Measurements from ENCODE around the gene ARHGAP22.
A peak's percentile ranks its signal among the peaks of the same experiment; 100 is the strongest.

The ARHGAP22 gene

DNA sequence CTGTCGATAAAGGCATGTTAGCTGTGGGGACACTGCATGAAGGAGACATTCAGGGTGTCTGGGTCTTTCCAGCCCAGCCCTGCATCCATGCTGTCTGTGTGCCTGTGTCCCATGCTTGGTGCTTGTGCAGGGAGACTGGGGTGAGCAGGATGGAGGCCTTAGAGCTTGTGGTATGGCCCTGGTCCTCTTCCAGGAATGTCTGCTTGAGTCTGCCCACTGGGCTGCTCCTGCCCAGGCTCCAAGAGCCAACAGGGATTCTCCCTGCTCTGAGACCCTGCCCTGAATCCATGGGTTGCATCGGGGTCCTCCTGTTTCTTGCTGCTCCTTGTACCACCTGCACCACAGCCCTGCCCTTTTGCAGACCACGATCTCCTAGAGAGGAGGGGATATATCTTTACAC lies 31.4 kb upstream of the ARHGAP22 start:
- intact Hi-C loops (cut with DNase I; ENCODE audit: low total_unique reads): no loop called here
- Histone ChIP-seq H3K4me1 (peaks cover 0 to 24% (median 18%) of the 10 kb centered on the region in 4 donors), H3K27ac (no peak overlapping the region), H3K9me3 (peaks cover 0 to 9% (median 0%) of the 10 kb centered on the region in 3 donors), H3K4me3 (no peak overlapping the region), H3K36me3 (no peaks in the 10 kb centered on the region), H3K27me3 (no peaks in the 10 kb centered on the region)
- TF ChIP-seq, protein P1, sequence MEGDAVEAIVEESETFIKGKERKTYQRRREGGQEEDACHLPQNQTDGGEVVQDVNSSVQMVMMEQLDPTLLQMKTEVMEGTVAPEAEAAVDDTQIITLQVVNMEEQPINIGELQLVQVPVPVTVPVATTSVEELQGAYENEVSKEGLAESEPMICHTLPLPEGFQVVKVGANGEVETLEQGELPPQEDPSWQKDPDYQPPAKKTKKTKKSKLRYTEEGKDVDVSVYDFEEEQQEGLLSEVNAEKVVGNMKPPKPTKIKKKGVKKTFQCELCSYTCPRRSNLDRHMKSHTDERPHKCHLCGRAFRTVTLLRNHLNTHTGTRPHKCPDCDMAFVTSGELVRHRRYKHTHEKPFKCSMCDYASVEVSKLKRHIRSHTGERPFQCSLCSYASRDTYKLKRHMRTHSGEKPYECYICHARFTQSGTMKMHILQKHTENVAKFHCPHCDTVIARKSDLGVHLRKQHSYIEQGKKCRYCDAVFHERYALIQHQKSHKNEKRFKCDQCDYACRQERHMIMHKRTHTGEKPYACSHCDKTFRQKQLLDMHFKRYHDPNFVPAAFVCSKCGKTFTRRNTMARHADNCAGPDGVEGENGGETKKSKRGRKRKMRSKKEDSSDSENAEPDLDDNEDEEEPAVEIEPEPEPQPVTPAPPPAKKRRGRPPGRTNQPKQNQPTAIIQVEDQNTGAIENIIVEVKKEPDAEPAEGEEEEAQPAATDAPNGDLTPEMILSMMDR (IDR thresholded peaks at IDR 0.05): no peak
- peak in 1 of 2 donors; percentile 39 for DNase-seq

DNA sequence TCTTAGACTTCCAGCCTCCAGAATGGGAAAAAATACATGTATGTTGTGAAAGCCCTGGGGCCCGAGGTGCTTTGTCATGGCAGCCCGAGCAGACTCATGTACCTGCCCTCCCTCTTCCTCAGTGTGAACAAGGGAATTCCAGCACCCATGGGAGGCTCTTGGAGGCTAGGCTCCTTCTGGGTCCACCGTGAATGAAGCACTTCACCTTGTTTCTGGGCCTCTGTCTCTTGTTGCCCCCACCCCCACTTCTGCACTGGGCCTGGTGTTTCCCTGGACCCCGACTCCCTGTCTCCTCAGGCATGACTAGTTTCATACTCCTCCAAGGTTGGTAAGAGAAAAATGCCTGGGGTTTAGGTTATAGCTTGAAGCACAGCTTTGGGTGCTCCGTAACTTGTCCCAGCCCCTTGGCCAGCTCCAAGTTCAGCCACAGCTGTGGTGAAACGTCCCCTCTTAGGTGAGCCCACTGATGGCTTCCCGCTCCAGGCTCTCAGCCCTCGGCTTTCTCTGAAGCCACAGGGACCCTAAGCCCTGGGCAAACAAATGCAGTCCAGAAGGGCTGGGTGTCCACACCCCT lies 30.2 kb upstream of the ARHGAP22 start:
- H3K27ac ChIP-seq: peak overlapping the region; percentile 57 to 62
- TF ChIP-seq, protein P1 (IDR thresholded peaks at IDR 0.05): no peak
- H3K4me3 ChIP-seq: no peak overlapping the region
- no peaks in the 10 kb centered on the region for H3K36me3 ChIP-seq
- DNase-seq: peak in 1 of 2 donors; percentile 48
- no peaks in the 10 kb centered on the region for H3K9me3 ChIP-seq
- no peaks in the 10 kb centered on the region for H3K27me3 ChIP-seq
- intact Hi-C loops (cut with DNase I; ENCODE audit: low total_unique reads): no loop called here
- peaks cover 0 to 24% (median 18%) of the 10 kb centered on the region in 4 donors for H3K4me1 ChIP-seq

GRCh38 chr10:48634198-48634983 lies 29.5 kb upstream of the ARHGAP22 start:
- TF ChIP-seq, protein P1 (IDR thresholded peaks at IDR 0.05): no peak
- H3K9me3 ChIP-seq: no peaks in the 10 kb centered on the region
- peaks cover 0 to 24% (median 18%) of the 10 kb centered on the region in 4 donors for H3K4me1 ChIP-seq

GRCh38 chr10:48633381-48634197 lies 28.7 kb upstream of the ARHGAP22 start:
- DNase-seq: peak in 1 of 2 donors; percentile 42
- Histone ChIP-seq H3K4me3 (no peak overlapping the region), H3K4me1 (peaks cover 0 to 24% (median 18%) of the 10 kb centered on the region in 4 donors), H3K27ac (peak overlapping the region; percentile 57 to 62), H3K36me3 (no peaks in the 10 kb centered on the region), H3K27me3 (no peaks in the 10 kb centered on the region), H3K9me3 (no peaks in the 10 kb centered on the region)
- TF ChIP-seq, protein P1 (IDR thresholded peaks at IDR 0.05): no peak
- intact Hi-C loops (cut with DNase I; ENCODE audit: low total_unique reads): no loop called here

More at GRCh38 chr10:48634198-48634983, 29.5 kb upstream of the ARHGAP22 start:
- peak; percentile 78 to 86 for DNase-seq
- no peaks in the 10 kb centered on the region for H3K36me3 ChIP-seq
- H3K27ac ChIP-seq: peak overlapping the region; percentile 57 to 62
- intact Hi-C loops (cut with DNase I; ENCODE audit: low total_unique reads): no loop called here
- no peaks in the 10 kb centered on the region for H3K27me3 ChIP-seq
- no peak overlapping the region for H3K4me3 ChIP-seq

DNA sequence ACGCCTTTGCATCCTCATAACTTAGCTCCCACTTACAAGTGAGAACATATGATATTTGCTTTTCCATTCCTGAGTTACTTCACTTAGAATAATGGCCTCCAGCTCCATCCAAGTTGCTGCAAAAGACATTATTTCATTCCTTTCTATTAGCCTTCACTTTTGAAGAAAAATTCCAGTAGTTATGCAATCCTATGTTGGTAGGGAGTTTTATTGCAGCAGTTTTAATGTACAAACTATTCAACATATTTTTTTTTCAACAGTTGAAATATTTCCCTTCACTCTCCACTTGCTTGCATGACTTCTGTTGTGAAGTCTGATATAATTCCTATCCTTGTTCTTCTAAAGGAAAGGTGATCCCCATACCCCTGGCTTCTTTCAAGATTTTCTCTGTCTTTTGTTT lies 27.3 kb upstream of the ARHGAP22 start:
- Histone ChIP-seq H3K27ac (no peak overlapping the region), H3K4me1 (peaks cover 0 to 24% (median 18%) of the 10 kb centered on the region in 4 donors), H3K27me3 (no peaks in the 10 kb centered on the region), H3K9me3 (no peaks in the 10 kb centered on the region), H3K4me3 (no peak overlapping the region), H3K36me3 (no peaks in the 10 kb centered on the region)
- DNase-seq: no peak
- TF ChIP-seq, protein P1 (IDR thresholded peaks at IDR 0.05): no peak
- intact Hi-C loops (cut with DNase I; ENCODE audit: low total_unique reads): no loop called here
